AG09319 (cell line): Measurements from ENCODE around the gene CCDC102B.
"Not testable (repeated sequence)": the region's sequence is repeated elsewhere in the genome, so short reads cannot be mapped to it uniquely, and the experiment has no call there.

Experiments
- DNase-seq: peaks from one replicate; pipeline ENCODE4 v3.0.0-alpha.2; 2010; ENCODE audit warnings: low read depth; ENCODE audit errors: extremely low read depth
- CTCF ChIP-seq: IDR thresholded peaks from 2 replicates; pipeline ENCODE4 v1.5.1; 2011; ENCODE audit warnings: low read depth, mild to moderate bottlenecking, inconsistent platforms, low read length, moderate library complexity

CCDC102B gene

DNA sequence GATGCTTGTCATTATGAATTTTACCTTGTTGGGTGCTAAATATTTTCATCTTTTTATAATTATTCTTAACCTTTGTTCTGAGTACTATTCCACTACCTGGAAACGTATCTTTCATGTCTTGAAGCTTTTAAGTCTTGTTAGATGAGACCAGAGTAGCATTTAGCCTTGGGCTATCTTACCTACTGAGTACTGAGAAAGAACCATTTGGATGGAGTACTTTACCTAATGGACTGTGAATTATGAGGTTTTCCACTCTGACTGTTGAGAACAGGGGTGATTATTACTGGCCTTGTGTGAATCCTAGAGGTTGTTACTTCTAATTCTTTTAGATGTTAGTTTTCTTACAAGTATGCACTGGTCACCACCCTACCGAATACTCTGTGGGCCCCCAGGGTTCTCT, 63.5 kb downstream of the CCDC102B start:
- TF ChIP-seq CTCF, result no peak
- DNase-seq, result no peak

- no peak for TF ChIP-seq CTCF
- DNase-seq, result no peak
Measured at GRCh38 chr18:68865021-68865420, 67.1 kb downstream of the CCDC102B start.

DNA sequence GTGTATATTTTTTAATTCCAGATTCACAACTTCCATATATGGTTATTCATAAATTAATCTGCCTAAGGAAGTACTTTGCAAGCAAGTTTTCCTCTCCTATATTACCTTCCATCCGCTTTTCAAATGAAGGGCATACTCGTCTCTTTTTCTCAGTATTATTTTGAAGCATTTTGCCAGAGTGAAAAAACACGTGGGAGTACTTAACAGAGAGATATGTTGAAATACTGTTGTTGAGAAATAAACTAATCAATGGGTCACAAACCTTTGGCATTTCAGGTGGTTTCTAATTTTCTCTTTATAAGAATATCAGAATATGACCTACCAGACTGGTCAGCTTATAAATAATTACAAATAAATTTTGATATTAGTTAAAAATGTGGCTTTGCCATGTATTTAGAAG, 67.6 kb downstream of the CCDC102B start:
- no peak for DNase-seq
- TF ChIP-seq CTCF, result no peak

DNA sequence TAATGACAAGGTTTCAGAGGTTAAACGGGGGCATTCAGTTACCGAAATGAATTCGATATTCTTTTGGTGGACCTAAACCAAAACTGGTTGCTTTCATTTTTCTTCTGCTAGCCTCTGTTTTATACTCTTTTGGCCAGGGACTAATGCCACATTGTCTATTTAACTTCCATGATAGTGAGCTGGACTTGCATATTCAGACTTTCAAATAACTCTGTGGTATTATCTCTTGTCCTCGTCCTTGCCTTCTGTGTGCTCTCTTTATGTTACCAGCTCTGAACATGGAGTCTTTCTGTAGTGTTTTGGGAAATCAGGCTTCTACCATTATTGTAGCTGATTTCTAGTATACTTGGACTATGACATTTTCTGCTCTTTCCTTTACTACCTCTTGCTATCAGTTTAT, 75.1 kb downstream of the CCDC102B start:
- TF ChIP-seq CTCF, result no peak
- no peak for DNase-seq

DNA sequence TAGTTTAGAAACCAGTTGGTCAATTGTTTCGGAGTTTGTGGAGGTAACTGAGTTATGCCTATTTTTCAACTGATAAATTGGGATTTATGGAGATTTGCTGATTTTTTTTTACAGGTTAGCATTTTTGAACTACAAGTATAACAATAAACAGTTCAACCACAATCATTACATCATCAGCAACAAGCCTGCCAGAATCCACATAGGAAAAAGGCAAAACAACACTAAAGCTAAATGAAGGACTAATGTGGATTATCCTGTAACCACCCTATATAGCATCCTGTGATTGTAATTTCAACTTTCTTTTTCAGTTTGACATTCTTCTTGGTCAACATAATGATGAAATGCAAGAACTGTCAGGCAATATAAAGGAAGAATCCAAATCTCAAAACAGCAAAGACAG, 76.5 kb downstream of the CCDC102B start:
- no peak for TF ChIP-seq CTCF
- DNase-seq, result no peak

DNA sequence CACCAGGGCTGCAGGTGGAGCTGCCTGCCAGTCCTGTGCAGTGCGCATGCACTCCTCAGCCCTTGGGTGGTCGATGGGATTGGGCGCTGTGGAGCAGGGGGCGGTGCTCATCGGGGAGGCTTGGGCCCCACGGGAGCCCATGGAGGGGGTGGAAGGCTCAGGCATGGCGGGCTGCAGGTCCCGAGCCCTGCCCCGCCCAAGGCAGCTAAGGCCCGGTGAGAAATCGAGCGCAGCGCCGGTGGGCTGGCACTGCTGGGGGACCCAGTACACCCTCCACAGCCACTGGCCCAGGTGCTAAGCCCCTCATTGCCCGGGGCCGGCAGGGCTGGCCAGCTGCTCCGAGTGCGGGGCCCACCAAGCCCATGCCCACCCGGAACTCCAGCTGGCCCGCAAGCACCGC, 82.1 kb downstream of the CCDC102B start:
- DNase-seq, result not testable (repeated sequence)

DNA sequence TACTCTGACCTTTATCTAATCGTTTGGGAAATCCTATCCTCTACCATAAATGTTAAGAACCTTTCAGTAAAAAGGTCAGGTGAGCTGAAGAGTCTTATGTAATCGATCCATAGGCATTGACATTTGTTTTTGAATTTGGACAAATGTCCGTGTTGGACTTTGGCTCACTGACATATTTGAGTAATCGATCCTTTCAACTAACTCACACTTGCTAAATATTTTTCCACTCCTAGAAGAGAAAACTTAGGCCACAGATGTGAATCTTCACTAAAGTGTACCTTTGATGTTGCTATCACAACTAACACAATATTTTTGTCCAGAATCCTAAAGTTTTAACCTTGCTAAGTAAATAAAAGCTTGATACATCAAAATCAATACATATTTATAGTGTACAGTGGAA, 89.5 kb downstream of the CCDC102B start:
- no peak for TF ChIP-seq CTCF
- no peak for DNase-seq

- TF ChIP-seq CTCF, result no peak
- DNase-seq, result no peak
Measured at GRCh38 chr18:68893354-68893753, 95.5 kb downstream of the CCDC102B start.
